GM23338 (cell line): ENCODE results near the gene TRAF3IP1. TPM values are rescaled to one million over a fixed set of nuclear protein-coding genes. Genes with fewer than 3 reads are reported as not detected.

Source experiments
- ATAC-seq: fragments of 200-7000 bp; cut with Tn5 transposase; 3 replicates; pipeline ENCODE4 v1.9.1; 2020
- DNase-seq: peaks from one replicate; pipeline ENCODE4 v3.0.0-alpha.2; 2015; ENCODE audit warnings: low spot score
- H2AFZ ChIP-seq: fragments of 200-600 bp; sonication (generic); 2 replicates; pipeline ENCODE4 v1.8.0; 2016; ENCODE audit warnings: antibody characterized with exemption, mild to moderate bottlenecking, moderate library complexity
- H3F3A ChIP-seq: fragments of 200-600 bp; sonication (generic); replicated peaks from 2 replicates; pipeline ENCODE4 v1.8.0; 2017; ENCODE audit warnings: antibody characterized with exemption, mixed run types, low read depth
- H3K27ac ChIP-seq: fragments of 200-600 bp; sonication (generic); 2 replicates; pipeline ENCODE4 v1.6.1; 2016; ENCODE audit warnings: low read depth
- H3K27me3 ChIP-seq: fragments of 200-600 bp; sonication (generic); 2 replicates; pipeline ENCODE4 v1.8.0; 2016; ENCODE audit warnings: mild to moderate bottlenecking, mixed run types, moderate library complexity; ENCODE audit not compliant: insufficient read depth
- H3K36me3 ChIP-seq: fragments of 200-600 bp; sonication (generic); 2 replicates; pipeline ENCODE4 v1.8.0; 2016; ENCODE audit warnings: mild to moderate bottlenecking; ENCODE audit not compliant: insufficient read depth
- H3K4me1 ChIP-seq: fragments of 200-600 bp; sonication (generic); 2 replicates; pipeline ENCODE4 v1.8.0; 2016; ENCODE audit warnings: mild to moderate bottlenecking, moderate library complexity; ENCODE audit not compliant: insufficient read depth
- H3K4me2 ChIP-seq: fragments of 200-600 bp; sonication (generic); 2 replicates; pipeline ENCODE4 v1.7.1; 2017; ENCODE audit warnings: mixed run types
- H3K4me3 ChIP-seq: fragments of 200-600 bp; sonication (generic); 2 replicates; pipeline ENCODE4 v1.6.1; 2016; ENCODE audit warnings: mixed run types
- H3K79me2 ChIP-seq: fragments of 200-600 bp; sonication (generic); replicated peaks from 2 replicates; pipeline ENCODE4 v1.8.0; 2017; ENCODE audit warnings: mild to moderate bottlenecking; ENCODE audit not compliant: insufficient read depth
- H3K9me2 ChIP-seq: fragments of 200-600 bp; sonication (generic); 2 replicates; pipeline ENCODE4 v1.8.0; 2017; ENCODE audit not compliant: insufficient read depth
- H4K20me1 ChIP-seq: fragments of 200-600 bp; sonication (generic); replicated peaks from 2 replicates; pipeline ENCODE4 v1.8.0; 2017; ENCODE audit warnings: mild to moderate bottlenecking; ENCODE audit not compliant: insufficient read depth
- H3K27ac Mint-ChIP-seq: 2 replicates; pipeline ENCODE4 v1.8.0; 2020; ENCODE audit warnings: inconsistent platforms, mild to moderate bottlenecking, moderate library complexity, mixed read lengths
- H3K27me3 Mint-ChIP-seq: 3 replicates; pipeline ENCODE4 v1.8.0; 2022; ENCODE audit warnings: low read depth, mild to moderate bottlenecking, moderate library complexity, mixed read lengths, inconsistent platforms; ENCODE audit not compliant: insufficient read depth, poor library complexity
- H3K36me3 Mint-ChIP-seq: 3 replicates; pipeline ENCODE4 v1.8.0; 2021; ENCODE audit warnings: low read depth, mild to moderate bottlenecking, inconsistent platforms, moderate library complexity, mixed read lengths
- H3K4me1 Mint-ChIP-seq: 3 replicates; pipeline ENCODE4 v1.8.0; 2020; ENCODE audit warnings: mild to moderate bottlenecking, inconsistent platforms, mixed read lengths
- H3K4me3 Mint-ChIP-seq: 3 replicates; pipeline ENCODE4 v1.8.0; 2021; ENCODE audit warnings: moderate library complexity, mild to moderate bottlenecking, inconsistent platforms, mixed read lengths
- H3K9me3 Mint-ChIP-seq: 3 replicates; pipeline ENCODE4 v1.8.0; 2020; ENCODE audit warnings: moderate library complexity, mild to moderate bottlenecking, inconsistent platforms, mixed read lengths
- CREB1 ChIP-seq: fragments of 250-450 bp; sonication (Bioruptor Pico); IDR thresholded peaks from 2 replicates; pipeline ENCODE4 v1.5.0; 2020; ENCODE audit warnings: low read depth, mild to moderate bottlenecking, moderate library complexity
- CTCF ChIP-seq, 2 experiments: fragments of 200-600 bp in 1 of 2; sonication (generic) in 1 of 2; conservative IDR thresholded peaks; 2 replicates each; pipeline versions ENCODE4 v1.5.1 to v1.6.1; 2016 to 2017; ENCODE audit warnings: antibody characterized with exemption in 2 of 2, low read depth in 2 of 2, mild to moderate bottlenecking in 2 of 2, moderate library complexity in 1 of 2
- ETS1 ChIP-seq: IDR thresholded peaks from 2 replicates; pipeline ENCODE4 v1.6.1; 2016; ENCODE audit warnings: antibody characterized with exemption
- EZH2phosphoT487 ChIP-seq: fragments of 200-600 bp; sonication (generic); IDR thresholded peaks from one replicate; pipeline ENCODE4 v1.8.1; 2018; ENCODE audit warnings: antibody characterized with exemption; ENCODE audit not compliant: unreplicated experiment
- JUNB ChIP-seq: IDR thresholded peaks from one replicate; pipeline ENCODE4 v1.6.1; 2016; ENCODE audit warnings: antibody characterized with exemption; ENCODE audit not compliant: unreplicated experiment
- NANOG ChIP-seq: IDR thresholded peaks from 2 replicates; pipeline ENCODE4 v1.6.1; 2016; ENCODE audit warnings: antibody characterized with exemption, borderline replicate concordance
- ZNF331 ChIP-seq: fragments of 250-450 bp; sonication (Bioruptor Pico); IDR thresholded peaks from 2 replicates; pipeline ENCODE4 v1.5.0; 2020; ENCODE audit warnings: low read depth, mild to moderate bottlenecking, moderate library complexity
- ZNF462 ChIP-seq: fragments of 250-450 bp; sonication (Bioruptor Pico); IDR thresholded peaks from 2 replicates; pipeline ENCODE4 v1.5.0; 2020; ENCODE audit warnings: mild to moderate bottlenecking, moderate library complexity
- polyA plus RNA-seq: library from polyadenylated mRNA; unstranded; fragments of >200 nt; fragmentation: Nextera tagmentation; extraction: Ambion mirVana; gene quantifications from 2 replicates; pipeline ENCODE4 v1.2.1, GENCODE V29; 2016
- total RNA-seq: library from RNA; depleted of rRNA; stranded (reverse); fragments of >200 nt; shearing (Covaris generic); gene quantifications from 2 replicates; pipeline ENCODE4 v1.2.3, GENCODE V29; 2014

The TRAF3IP1 gene
- total and polyA plus RNA-seq, 2 experiments from 2014 or later = 12.5 to 20.7 TPM

DNA sequence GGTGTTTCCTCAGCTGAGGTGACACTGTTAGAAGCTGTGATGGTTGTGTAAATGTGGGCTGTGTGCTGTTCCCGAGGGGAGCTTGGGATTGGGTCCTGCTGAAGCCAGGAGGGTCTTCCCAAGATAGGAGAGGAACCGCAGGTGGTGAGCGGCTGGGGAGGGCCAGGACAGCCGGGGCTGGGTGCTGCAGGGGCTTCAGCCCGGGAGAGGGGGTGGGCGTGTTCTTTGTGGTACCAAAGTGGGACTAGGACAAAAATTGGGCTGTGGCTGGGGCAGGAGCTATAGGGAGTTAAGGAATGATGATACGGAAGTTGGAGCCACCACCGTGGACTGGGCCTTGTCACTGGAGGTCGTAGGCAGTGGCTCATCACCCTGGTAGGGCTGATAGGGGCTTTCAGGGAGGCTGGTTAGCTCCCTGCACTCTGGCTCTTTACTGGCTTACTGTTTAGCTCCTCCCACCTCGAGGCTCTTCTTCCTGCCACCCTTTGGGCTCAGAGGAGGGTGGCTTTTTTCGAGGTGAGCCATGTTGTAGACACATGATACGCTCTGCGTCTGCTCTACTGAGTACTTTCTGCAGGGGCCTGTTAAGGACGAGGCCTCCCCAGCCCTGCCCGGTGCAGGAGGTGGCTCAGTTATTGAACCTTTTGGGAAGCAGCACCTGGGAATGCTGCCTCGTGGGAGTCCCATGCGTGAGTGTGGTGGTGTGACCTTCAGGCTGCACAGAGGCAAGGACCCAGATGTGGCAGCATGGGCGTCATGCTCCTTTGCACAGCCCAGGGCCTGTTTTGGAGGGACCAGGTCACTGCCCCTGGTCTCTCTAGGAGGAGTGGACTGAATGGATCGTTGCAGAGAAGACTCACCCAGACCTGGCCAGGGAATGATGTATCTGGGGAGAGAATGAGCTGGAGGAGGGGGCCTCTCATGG, 128.0 kb downstream of the TRAF3IP1 start:
- no peaks in the 10 kb centered on the region for H3K27me3 ChIP-seq
- H3K4me1 Mint-ChIP-seq = no peaks in the 10 kb centered on the region
- H3K36me3 Mint-ChIP-seq = peaks cover 78% of the 10 kb centered on the region
- H3K4me3 ChIP-seq = no peak overlapping the region
- H3K27ac ChIP-seq = no peak overlapping the region
- no peak overlapping the region for H2AFZ ChIP-seq
- DNase-seq (no peak), ATAC-seq (peak; percentile 39; the same call in 2 of the 3 replicates)
- H3K27ac Mint-ChIP-seq = peak overlapping the region; percentile 62; the same call in 1 of the 2 replicates
- no peaks in the 10 kb centered on the region for H3K4me1 ChIP-seq
- H3K9me3 Mint-ChIP-seq = peaks cover 3% of the 10 kb centered on the region; the same call in 1 of the 3 replicates
- peaks cover 5% of the 10 kb centered on the region for H3K27me3 Mint-ChIP-seq
- TF ChIP-seq JUNB (no peak), ETS1 (no peak), CREB1 (CRISPR knock-in tag) (no peak), CTCF (conservative IDR thresholded peaks at IDR 0.05; ENCODE audit: low read depth in 2 of 2) (no peak), NANOG (no peak), ZNF462 (CRISPR knock-in tag) (no peak), EZH2phosphoT487 (no peak), ZNF331 (CRISPR knock-in tag) (no peak)
- no peak overlapping the region for H3K4me2 ChIP-seq
- no peak overlapping the region for H3K4me3 Mint-ChIP-seq
- H4K20me1 ChIP-seq = peaks cover 26% of the 10 kb centered on the region
- no peaks in the 10 kb centered on the region for H3F3A ChIP-seq
- H3K79me2 ChIP-seq = peaks cover 3% of the 10 kb centered on the region; the same call in 1 of the 2 replicates
- H3K9me2 ChIP-seq = no peaks in the 10 kb centered on the region
- peaks cover 26% of the 10 kb centered on the region for H3K36me3 ChIP-seq
